ENCODE results near the gene DISP3.

Gene DISP3

GRCh38 chr1:11516961-11517635 lies 38.1 kb downstream of the DISP3 start:
- DNase-seq = no peak

- no peak for DNase-seq
These were observed 39.2 kb downstream of the DISP3 start for GRCh38 chr1:11518016-11518701.

GRCh38 chr1:11518791-11519628 lies 40.1 kb downstream of the DISP3 start:
- DNase-seq = no peak

GRCh38 chr1:11519629-11520031 lies 40.7 kb downstream of the DISP3 start:
- no peak for DNase-seq

- DNase-seq = no peak
These were observed 41.7 kb downstream of the DISP3 start for GRCh38 chr1:11520531-11521233.

GRCh38 chr1:11521582-11522399 lies 42.8 kb downstream of the DISP3 start:
- no peak for DNase-seq

GRCh38 chr1:11522400-11523235 lies 43.7 kb downstream of the DISP3 start:
- DNase-seq = no peak

- DNase-seq = no peak
These were observed 44.3 kb downstream of the DISP3 start for GRCh38 chr1:11523261-11523660.

GRCh38 chr1:11523746-11524464 lies 45.0 kb downstream of the DISP3 start:
- no peak for DNase-seq

- DNase-seq = no peak
These were observed 45.7 kb downstream of the DISP3 start for GRCh38 chr1:11524465-11525150.

- DNase-seq = no peak
These were observed 46.2 kb downstream of the DISP3 start for GRCh38 chr1:11525151-11525505.

- no peak for DNase-seq
These were observed 46.6 kb downstream of the DISP3 start for GRCh38 chr1:11525516-11525915.

GRCh38 chr1:11526071-11526895 lies 47.3 kb downstream of the DISP3 start:
- DNase-seq = no peak

GRCh38 chr1:11527541-11528452 lies 48.8 kb downstream of the DISP3 start:
- DNase-seq = no peak

- no peak for DNase-seq
These were observed 49.8 kb downstream of the DISP3 start for GRCh38 chr1:11528611-11529261.

GRCh38 chr1:11529330-11529729 lies 50.4 kb downstream of the DISP3 start:
- DNase-seq = no peak

Measured in NCI-H748 treated with DMSO at 0.1 percent for 48 hours (cell line).